GM21423 (cell line): ENCODE measurements around the gene SULT1A2.
"Not testable (repeated sequence)": the region's sequence is repeated elsewhere in the genome, so short reads cannot be mapped to it uniquely, and the experiment has no call there.

ENCODE experiments used
- ATAC-seq: cut with Tn5 transposase; IDR thresholded peaks from one replicate; pipeline ENCODE4 v1.9.1; 2021; ENCODE audit warnings: mild to moderate bottlenecking, moderate library complexity; ENCODE audit not compliant: unreplicated experiment

Gene SULT1A2

GRCh38 chr16:28609631-28610594 is 13.1 kb upstream of the SULT1A2 start, which contains the start of gene SULT1A1:
Gene SULT1A1, minus strand, starts transcription at chr16:28610044. Its CDS starts 1,189 bp downstream, at chr16:28608855.
- ATAC-seq = no peak

- not testable (repeated sequence) for ATAC-seq
Measured at GRCh38 chr16:28608867-28609596, 12.2 kb upstream of the SULT1A2 start.

DNA sequence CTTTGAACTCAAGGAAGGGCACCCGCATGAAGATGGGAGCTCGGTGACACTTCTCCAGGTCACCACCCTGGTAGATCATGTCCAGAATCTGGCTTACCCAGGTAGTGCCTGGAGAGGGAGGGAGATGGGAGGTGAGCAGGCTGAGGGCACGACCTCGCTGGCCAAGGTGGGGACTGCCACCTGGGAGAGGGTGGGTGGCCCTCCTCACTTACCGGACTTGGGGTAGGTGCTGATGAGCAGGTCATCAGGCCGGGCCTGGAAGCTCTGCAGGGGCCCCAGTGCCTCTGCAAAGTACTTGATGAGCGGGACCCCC is 11.6 kb upstream of the SULT1A2 start:
- ATAC-seq = not testable (repeated sequence)

- ATAC-seq = not testable (repeated sequence)
Measured at GRCh38 chr16:28607681-28608495, 11.0 kb upstream of the SULT1A2 start.

DNA sequence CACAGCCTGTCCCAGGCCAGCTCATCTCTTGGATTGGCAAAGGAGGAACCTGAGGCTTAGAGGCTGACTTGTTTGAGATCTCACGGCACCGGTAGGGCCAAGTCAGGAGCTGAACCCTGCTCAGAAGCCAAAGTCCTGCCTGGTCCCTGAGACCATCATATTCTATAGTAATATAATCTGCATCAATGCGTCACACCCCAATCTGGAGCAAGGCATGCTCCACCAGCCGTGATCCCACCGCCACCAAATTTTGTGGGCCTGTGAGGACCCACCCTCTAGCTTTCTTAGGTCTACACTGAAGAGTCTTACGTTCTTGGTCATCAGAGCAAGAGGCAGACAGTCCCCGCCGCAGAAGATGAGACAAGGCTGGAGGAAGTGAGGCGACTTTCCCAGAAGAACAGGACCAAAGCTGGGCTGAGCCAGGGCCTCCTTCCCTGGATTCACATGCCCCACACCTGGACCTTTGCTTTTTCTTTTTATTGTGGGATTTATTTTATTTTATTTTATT is 10.3 kb upstream of the SULT1A2 start:
- no peak for ATAC-seq

DNA sequence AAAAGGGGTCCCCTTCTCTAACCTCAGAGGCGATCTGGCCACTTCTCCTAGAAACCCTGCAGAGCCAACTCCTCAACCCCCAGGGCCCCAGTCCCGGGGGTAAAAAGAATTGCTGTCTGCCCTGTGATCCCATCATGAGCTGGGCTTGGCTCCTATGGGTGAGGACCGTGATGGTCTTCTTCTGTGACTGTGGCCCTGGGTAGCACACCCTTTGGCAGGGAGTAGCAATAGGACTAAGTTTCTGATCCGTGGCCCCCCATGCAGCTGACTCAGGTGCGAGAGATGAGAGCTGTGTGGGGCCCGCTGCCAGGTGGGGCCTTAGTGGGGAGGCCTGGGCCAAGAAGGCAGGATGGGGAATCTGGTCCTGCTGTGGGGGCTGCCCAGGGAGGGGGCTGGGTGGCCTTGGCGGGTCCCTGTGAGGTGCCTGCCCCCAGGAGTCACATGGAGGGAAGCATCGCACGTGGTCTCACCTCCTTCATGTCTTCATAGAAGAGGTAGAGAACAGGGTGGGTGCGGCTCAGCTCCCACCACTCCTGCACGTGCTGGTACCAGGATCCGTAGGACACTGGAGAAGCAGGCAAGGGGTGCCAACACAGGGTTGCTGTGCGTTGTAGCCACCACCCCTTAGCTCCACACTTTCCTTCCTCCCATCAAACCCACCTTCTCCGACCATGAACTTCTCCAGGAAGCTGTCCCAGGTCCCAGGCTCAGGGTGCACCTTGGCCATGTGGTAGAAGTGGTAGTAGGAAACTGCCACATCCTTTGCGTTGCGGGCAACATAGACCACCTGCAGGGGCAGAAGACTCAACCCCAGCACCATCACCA is 9.7 kb upstream of the SULT1A2 start:
- ATAC-seq = no peak

DNA sequence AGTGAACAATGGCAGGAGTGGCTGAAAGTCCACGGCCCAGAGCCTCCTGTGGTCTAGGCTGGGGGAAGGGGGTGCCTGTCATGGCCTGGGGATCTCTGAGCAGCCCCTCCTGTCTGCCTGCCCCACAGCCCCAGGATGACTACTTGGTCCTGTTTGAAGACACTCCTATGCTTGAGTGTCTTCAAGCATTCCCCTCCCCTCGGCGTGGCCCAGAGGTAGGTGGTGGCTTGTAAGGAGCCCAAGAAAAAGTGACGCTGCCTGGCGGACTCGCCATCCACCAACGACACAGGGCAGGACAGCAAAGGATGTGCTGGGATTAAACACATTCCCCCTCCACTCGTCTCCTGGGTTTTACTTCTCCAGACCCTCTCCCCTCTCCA is 7.3 kb upstream of the SULT1A2 start:
- ATAC-seq = no peak

DNA sequence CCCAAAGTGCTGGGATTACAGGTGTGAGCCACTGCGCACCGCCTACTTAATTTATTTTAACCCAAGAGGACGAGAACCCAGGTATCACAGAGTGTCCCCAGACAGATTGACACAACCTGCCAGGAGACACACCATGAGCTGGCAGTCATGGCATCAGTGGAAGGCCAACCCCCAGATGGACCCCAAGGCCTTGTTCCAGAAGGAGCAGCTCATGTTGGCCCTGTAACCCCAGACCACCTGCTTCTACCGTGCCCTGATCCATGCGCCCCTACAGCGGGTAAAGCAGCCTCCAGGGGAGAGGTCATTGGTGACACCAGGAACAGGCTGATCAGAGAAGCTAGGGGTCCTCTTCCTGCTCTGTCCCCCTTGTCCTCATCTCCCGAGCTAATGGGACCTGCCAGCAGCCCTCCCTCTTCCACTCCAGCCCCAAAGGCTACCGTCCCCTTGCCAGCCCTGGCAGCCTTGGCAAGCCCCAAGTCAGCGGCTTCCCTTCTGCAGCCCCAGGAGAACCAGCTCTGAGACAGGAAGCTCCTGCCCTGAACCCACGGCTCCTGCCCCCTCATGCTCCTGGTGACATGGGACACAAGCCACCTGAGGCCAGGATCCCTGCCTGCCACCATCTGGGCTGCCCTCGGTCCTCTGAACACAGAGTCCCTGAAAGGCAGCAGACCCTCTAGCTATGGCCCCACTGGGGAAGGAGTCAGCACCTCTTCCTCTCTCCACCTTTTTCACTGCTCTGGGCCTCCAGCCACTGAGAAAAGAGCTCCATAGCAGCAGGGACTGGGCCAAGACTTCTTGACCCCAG is 6.7 kb upstream of the SULT1A2 start:
- ATAC-seq = no peak

GRCh38 chr16:28602529-28602928 is 5.7 kb upstream of the SULT1A2 start:
- no peak for ATAC-seq

DNA sequence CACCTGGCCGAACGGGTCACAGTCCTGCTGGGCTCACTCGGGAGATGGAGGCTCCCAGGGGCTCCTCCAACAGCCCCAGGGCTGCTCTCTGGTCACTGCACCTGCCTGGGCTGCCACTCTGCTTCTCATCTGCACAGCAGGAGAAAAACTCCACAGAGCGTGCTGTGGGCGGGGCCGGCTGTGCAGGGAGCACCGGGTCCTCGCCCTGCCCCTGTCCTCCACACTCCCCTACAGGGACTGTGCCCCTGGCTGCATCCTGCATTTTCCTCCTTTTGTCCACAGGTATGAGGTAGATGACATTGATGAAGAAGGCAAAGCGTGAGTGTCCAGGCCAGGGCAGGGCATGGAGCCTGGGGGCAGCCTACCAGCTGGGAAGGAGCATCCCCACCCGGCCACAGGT is 5.2 kb upstream of the SULT1A2 start:
- not testable (repeated sequence) for ATAC-seq

DNA sequence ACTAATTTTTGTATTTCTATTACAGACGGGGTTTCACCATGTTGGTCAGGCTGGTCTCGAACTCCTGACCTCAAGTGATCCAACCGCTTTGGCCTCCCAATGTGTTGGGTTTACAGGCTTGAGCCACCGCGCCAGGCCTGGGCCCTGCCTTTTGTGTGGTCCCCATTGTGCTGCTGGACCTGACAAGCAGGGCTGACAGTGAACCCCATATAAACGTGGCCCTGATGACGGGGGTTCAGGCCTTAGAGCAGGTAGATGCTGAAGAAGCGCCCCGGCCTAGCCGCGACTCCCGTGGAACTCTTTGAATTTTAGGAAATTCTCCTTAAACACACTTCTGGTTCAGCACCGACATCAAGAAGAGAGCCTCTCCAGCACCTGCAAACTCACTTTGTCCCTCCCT is 4.7 kb upstream of the SULT1A2 start:
- ATAC-seq = not testable (repeated sequence)

- not testable (repeated sequence) for ATAC-seq
Measured at GRCh38 chr16:28600965-28601364, 4.1 kb upstream of the SULT1A2 start.

GRCh38 chr16:28599377-28600285 is 2.8 kb upstream of the SULT1A2 start:
- ATAC-seq = not testable (repeated sequence)

- ATAC-seq = no peak
Measured at GRCh38 chr16:28597692-28598261, 927 bp upstream of the SULT1A2 start.

- no peak for ATAC-seq
Measured at GRCh38 chr16:28596115-28596630, 677 bp downstream of the SULT1A2 start.

GRCh38 chr16:28595451-28595850 is 1.4 kb downstream of the SULT1A2 start:
- ATAC-seq = not testable (repeated sequence)

- ATAC-seq = no peak
Measured at GRCh38 chr16:28592979-28593553, 3.8 kb downstream of the SULT1A2 start.
